ENCODE data around the gene SLC1A2.

DNA sequence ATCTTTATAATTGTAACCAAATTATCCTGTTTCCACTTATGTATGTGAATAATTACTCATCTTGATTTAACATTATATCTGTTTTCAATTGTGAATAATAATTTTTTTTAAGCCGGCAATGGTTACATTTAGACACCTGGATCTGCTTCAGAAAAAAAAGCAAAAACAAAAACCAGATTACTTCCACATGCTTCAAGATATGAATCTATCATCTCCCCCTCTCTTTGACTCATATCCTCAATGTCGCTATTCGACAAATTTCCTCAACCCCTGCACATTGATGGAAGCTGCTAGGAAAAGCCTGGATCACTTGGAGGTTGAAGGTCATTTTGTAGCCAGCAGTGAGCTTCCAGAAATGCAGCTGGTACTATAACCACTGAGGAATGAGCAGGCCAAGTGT is 42.7 kb downstream of the SLC1A2 start:
- TF ChIP-seq POLR2A (IDR thresholded peaks at IDR 0.05) (no peak), POLR2AphosphoS5 (IDR thresholded peaks at IDR 0.05) (no peak)
- TF ChIP-seq, protein P1, sequence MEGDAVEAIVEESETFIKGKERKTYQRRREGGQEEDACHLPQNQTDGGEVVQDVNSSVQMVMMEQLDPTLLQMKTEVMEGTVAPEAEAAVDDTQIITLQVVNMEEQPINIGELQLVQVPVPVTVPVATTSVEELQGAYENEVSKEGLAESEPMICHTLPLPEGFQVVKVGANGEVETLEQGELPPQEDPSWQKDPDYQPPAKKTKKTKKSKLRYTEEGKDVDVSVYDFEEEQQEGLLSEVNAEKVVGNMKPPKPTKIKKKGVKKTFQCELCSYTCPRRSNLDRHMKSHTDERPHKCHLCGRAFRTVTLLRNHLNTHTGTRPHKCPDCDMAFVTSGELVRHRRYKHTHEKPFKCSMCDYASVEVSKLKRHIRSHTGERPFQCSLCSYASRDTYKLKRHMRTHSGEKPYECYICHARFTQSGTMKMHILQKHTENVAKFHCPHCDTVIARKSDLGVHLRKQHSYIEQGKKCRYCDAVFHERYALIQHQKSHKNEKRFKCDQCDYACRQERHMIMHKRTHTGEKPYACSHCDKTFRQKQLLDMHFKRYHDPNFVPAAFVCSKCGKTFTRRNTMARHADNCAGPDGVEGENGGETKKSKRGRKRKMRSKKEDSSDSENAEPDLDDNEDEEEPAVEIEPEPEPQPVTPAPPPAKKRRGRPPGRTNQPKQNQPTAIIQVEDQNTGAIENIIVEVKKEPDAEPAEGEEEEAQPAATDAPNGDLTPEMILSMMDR (IDR thresholded peaks at IDR 0.05), result no peak
